SK-N-SH treated with all-trans-retinoic acid at 6 μM for 48 hours (cell line): ENCODE results near the gene COCH.

Source experiments
- ATAC-seq: fragments of 200-7000 bp; cut with Tn5 transposase; 3 replicates; pipeline ENCODE4 v1.9.1; 2020; ENCODE audit warnings: mild to moderate bottlenecking, moderate library complexity
- ARNTL ChIP-seq: fragments of 450-650 bp; formaldehyde crosslinking; IDR thresholded peaks from 2 replicates; pipeline ENCODE4 v1.5.0; 2020; ENCODE audit warnings: low read depth, mild to moderate bottlenecking, moderate library complexity, borderline replicate concordance
- BACH2 ChIP-seq: fragments of 250-450 bp; sonication (Bioruptor Pico); IDR thresholded peaks from 2 replicates; pipeline ENCODE4 v1.9.0; 2021; ENCODE audit warnings: mild to moderate bottlenecking, borderline replicate concordance
- CSDC2 ChIP-seq: fragments of 250-450 bp; sonication (Bioruptor Pico); IDR thresholded peaks from 2 replicates; pipeline ENCODE4 v1.5.0; 2020; ENCODE audit warnings: mild to moderate bottlenecking, moderate library complexity
- ESRRG ChIP-seq: fragments of 250-450 bp; sonication (Bioruptor Pico); IDR thresholded peaks from 2 replicates; pipeline ENCODE4 v1.6.1; 2021; ENCODE audit warnings: mild to moderate bottlenecking
- GLIS3 ChIP-seq: fragments of 250-450 bp; sonication (Bioruptor Pico); IDR thresholded peaks from 2 replicates; pipeline ENCODE4 v1.5.0; 2020; ENCODE audit warnings: mild to moderate bottlenecking, moderate library complexity
- ISL1 ChIP-seq: fragments of 250-450 bp; sonication (Bioruptor Pico); IDR thresholded peaks from 2 replicates; pipeline ENCODE4 v2.1.2; 2022; ENCODE audit warnings: mild to moderate bottlenecking, moderate library complexity
- OSR1 ChIP-seq: fragments of 250-450 bp; sonication (Bioruptor Pico); IDR thresholded peaks from 2 replicates; pipeline ENCODE4 v1.8.0; 2022; ENCODE audit warnings: moderate library complexity, mild to moderate bottlenecking, inconsistent platforms
- PPARA ChIP-seq: fragments of 250-450 bp; sonication (Bioruptor Pico); IDR thresholded peaks from 2 replicates; pipeline ENCODE4 v1.5.0; 2020; ENCODE audit warnings: mild to moderate bottlenecking, borderline replicate concordance
- RARB ChIP-seq: fragments of 250-450 bp; sonication (Bioruptor Pico); IDR thresholded peaks from 2 replicates; pipeline ENCODE4 v1.8.0; 2021; ENCODE audit warnings: mild to moderate bottlenecking, moderate library complexity
- SNAI2 ChIP-seq: fragments of 250-450 bp; sonication (Bioruptor Pico); IDR thresholded peaks from 2 replicates; pipeline ENCODE4 v1.5.0; 2020; ENCODE audit warnings: mild to moderate bottlenecking, moderate library complexity
- TCF4 ChIP-seq: fragments of 250-450 bp; sonication (Bioruptor Pico); IDR thresholded peaks from 2 replicates; pipeline ENCODE4 v1.8.0; 2021; ENCODE audit warnings: mild to moderate bottlenecking, moderate library complexity, borderline replicate concordance
- TOX ChIP-seq: fragments of 250-450 bp; sonication (Bioruptor Pico); IDR thresholded peaks from 2 replicates; pipeline ENCODE4 v1.8.0; 2021; ENCODE audit warnings: mild to moderate bottlenecking, moderate library complexity, borderline replicate concordance
- ZC3H10 ChIP-seq: fragments of 250-450 bp; sonication (Bioruptor Pico); IDR thresholded peaks from 2 replicates; pipeline ENCODE4 v1.5.1; 2021; ENCODE audit warnings: mild to moderate bottlenecking, moderate library complexity
- ZFP3 ChIP-seq: fragments of 250-450 bp; sonication (Bioruptor Pico); IDR thresholded peaks from 2 replicates; pipeline ENCODE4 v1.5.0; 2020; ENCODE audit warnings: mild to moderate bottlenecking, moderate library complexity
- ZFP30 ChIP-seq: fragments of 450-650 bp; formaldehyde crosslinking; IDR thresholded peaks from 2 replicates; pipeline ENCODE4 v1.5.0; 2022; ENCODE audit warnings: mild to moderate bottlenecking, moderate library complexity
- ZNF565 ChIP-seq: fragments of 450-650 bp; formaldehyde crosslinking; conservative IDR thresholded peaks from 2 replicates; pipeline ENCODE4 v1.5.0; 2020; ENCODE audit warnings: low read depth, mild to moderate bottlenecking, moderate library complexity
- ZNF70 ChIP-seq: fragments of 450-650 bp; formaldehyde crosslinking; IDR thresholded peaks from 2 replicates; pipeline ENCODE4 v1.5.0; 2020; ENCODE audit warnings: mild to moderate bottlenecking, moderate library complexity
- ZNF8 ChIP-seq: fragments of 450-650 bp; formaldehyde crosslinking; IDR thresholded peaks from 2 replicates; pipeline ENCODE4 v1.5.0; 2020; ENCODE audit warnings: mild to moderate bottlenecking, moderate library complexity
- TF ChIP-seq, protein P1 (sequence below): fragments of 250-450 bp; sonication (Bioruptor Pico); IDR thresholded peaks from 2 replicates; pipeline ENCODE4 v1.8.0; 2020; ENCODE audit warnings: mild to moderate bottlenecking, moderate library complexity, borderline replicate concordance
- TF ChIP-seq, protein P2 (sequence below): fragments of 250-450 bp; sonication (Bioruptor Pico); IDR thresholded peaks from 2 replicates; pipeline ENCODE4 v1.5.1; 2020; ENCODE audit warnings: low read depth, mild to moderate bottlenecking, moderate library complexity
- TF ChIP-seq, protein P3 (sequence below): fragments of 250-450 bp; sonication (Bioruptor Pico); IDR thresholded peaks from 2 replicates; pipeline ENCODE4 v1.5.0; 2020; ENCODE audit warnings: mild to moderate bottlenecking, moderate library complexity

The COCH gene

DNA sequence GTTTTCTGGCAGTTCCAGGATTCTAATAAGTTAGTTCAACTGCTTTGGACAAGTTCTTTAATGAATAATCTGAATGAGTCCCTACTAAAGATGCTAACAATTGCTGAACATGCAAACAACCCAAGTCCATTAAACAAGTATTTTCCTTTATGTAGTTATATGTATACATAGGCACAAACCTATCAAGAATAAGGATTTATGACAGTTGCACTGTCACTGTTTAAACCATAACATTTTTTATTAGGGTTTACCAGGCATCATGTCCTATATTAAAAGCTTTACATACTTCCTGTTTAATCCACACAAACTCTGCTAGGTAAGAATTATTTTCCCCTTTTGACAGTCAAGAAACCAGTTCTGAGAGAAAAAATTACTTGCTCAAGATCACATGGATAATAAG is 31.9 kb upstream of the COCH start:
- ATAC-seq = no peak
- no peak for TF ChIP-seq ESRRG (CRISPR knock-in tag)
- TF ChIP-seq ZNF8 (CRISPR knock-in tag) = no peak

DNA sequence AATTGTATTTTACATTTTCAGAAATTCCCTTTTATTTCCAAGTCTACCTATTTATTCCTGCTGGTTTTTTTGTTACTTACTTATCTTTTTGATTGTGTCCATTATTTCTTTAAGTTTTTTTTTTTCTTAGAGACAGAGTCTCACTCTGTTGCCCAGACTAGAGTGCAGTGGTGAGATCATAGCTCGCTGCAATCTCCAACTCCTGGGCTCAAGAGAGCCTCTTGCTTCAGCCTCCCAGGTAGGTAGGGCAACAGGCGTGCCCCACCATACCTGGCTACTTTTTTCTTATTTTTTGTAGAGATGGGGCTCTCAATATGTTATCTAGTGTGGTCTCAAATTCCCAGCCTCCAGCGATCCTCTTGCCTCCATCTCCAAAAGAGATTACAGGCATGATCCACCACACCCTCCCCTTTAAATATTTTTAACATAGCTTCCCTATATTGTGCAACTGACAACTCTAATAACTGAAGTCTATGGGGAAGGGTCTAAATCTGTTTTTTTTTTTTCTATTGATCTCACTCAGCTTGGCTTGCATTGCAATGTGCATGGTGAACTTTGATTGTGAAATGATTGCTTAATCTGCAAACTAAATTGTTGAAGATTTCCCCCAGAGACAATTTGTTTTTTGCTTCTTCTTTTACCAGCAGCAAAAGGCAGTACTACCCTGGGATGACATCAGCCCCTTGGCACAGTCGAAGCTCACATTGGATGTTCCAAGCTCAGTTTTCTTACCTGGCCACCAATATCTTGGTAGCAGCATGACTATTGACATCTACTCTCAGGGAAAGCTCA is 25.7 kb upstream of the COCH start:
- no peak for TF ChIP-seq ZNF565 (CRISPR knock-in tag)
- no peak for TF ChIP-seq ZFP30 (CRISPR knock-in tag)
- TF ChIP-seq ZC3H10 (CRISPR knock-in tag) = no peak
- no peak for TF ChIP-seq TCF4 (CRISPR knock-in tag)
- no peak for TF ChIP-seq CSDC2 (CRISPR knock-in tag)
- no peak for TF ChIP-seq ZFP3
- no peak for TF ChIP-seq BACH2 (CRISPR knock-in tag)
- TF ChIP-seq ZNF8 (CRISPR knock-in tag) = no peak
- no peak for TF ChIP-seq PPARA (CRISPR knock-in tag)
- TF ChIP-seq RARB = no peak
- no peak for TF ChIP-seq ISL1 (CRISPR knock-in tag)
- TF ChIP-seq, protein P1, sequence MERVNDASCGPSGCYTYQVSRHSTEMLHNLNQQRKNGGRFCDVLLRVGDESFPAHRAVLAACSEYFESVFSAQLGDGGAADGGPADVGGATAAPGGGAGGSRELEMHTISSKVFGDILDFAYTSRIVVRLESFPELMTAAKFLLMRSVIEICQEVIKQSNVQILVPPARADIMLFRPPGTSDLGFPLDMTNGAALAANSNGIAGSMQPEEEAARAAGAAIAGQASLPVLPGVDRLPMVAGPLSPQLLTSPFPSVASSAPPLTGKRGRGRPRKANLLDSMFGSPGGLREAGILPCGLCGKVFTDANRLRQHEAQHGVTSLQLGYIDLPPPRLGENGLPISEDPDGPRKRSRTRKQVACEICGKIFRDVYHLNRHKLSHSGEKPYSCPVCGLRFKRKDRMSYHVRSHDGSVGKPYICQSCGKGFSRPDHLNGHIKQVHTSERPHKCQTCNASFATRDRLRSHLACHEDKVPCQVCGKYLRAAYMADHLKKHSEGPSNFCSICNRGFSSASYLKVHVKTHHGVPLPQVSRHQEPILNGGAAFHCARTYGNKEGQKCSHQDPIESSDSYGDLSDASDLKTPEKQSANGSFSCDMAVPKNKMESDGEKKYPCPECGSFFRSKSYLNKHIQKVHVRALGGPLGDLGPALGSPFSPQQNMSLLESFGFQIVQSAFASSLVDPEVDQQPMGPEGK (CRISPR knock-in tag) = no peak
- TF ChIP-seq, protein P2, sequence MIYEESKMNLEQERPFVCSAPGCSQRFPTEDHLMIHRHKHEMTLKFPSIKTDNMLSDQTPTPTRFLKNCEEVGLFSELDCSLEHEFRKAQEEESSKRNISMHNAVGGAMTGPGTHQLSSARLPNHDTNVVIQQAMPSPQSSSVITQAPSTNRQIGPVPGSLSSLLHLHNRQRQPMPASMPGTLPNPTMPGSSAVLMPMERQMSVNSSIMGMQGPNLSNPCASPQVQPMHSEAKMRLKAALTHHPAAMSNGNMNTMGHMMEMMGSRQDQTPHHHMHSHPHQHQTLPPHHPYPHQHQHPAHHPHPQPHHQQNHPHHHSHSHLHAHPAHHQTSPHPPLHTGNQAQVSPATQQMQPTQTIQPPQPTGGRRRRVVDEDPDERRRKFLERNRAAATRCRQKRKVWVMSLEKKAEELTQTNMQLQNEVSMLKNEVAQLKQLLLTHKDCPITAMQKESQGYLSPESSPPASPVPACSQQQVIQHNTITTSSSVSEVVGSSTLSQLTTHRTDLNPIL (CRISPR knock-in tag) = no peak
- TF ChIP-seq GLIS3 (CRISPR knock-in tag) = no peak
- TF ChIP-seq SNAI2 = no peak
- no peak for TF ChIP-seq OSR1 (CRISPR knock-in tag)
- TF ChIP-seq, protein P3, sequence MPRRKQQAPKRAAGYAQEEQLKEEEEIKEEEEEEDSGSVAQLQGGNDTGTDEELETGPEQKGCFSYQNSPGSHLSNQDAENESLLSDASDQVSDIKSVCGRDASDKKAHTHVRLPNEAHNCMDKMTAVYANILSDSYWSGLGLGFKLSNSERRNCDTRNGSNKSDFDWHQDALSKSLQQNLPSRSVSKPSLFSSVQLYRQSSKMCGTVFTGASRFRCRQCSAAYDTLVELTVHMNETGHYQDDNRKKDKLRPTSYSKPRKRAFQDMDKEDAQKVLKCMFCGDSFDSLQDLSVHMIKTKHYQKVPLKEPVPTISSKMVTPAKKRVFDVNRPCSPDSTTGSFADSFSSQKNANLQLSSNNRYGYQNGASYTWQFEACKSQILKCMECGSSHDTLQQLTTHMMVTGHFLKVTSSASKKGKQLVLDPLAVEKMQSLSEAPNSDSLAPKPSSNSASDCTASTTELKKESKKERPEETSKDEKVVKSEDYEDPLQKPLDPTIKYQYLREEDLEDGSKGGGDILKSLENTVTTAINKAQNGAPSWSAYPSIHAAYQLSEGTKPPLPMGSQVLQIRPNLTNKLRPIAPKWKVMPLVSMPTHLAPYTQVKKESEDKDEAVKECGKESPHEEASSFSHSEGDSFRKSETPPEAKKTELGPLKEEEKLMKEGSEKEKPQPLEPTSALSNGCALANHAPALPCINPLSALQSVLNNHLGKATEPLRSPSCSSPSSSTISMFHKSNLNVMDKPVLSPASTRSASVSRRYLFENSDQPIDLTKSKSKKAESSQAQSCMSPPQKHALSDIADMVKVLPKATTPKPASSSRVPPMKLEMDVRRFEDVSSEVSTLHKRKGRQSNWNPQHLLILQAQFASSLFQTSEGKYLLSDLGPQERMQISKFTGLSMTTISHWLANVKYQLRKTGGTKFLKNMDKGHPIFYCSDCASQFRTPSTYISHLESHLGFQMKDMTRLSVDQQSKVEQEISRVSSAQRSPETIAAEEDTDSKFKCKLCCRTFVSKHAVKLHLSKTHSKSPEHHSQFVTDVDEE (CRISPR knock-in tag) = no peak
- no peak for ATAC-seq

DNA sequence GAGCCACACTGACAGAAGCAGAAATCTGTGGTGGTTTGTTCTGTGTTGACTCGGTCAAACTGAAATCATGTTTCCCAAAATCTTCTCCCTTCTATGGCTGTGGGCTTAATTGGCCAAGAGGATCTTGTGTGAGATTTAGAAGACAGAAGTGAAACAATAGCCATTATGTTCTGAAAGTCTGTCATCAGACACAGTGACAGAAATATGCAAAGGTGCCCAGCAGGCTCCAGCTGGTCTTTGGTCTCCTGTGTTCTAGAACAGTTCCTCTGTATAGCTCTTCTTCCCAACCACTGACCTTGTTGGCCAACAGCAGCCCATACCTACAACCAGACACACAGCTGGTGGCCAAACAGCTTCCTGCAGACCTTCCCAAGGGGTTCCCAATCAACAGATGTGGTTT is 25.0 kb upstream of the COCH start:
- ATAC-seq = no peak
- TF ChIP-seq ZNF70 (no peak), ARNTL (CRISPR knock-in tag) (no peak), BACH2 (CRISPR knock-in tag) (no peak), RARB (no peak), OSR1 (CRISPR knock-in tag) (no peak), SNAI2 (no peak), GLIS3 (CRISPR knock-in tag) (no peak), ZFP3 (no peak), ZC3H10 (CRISPR knock-in tag) (no peak), ISL1 (CRISPR knock-in tag) (no peak), TCF4 (CRISPR knock-in tag) (no peak), ZNF8 (CRISPR knock-in tag) (no peak), PPARA (CRISPR knock-in tag) (no peak), ESRRG (CRISPR knock-in tag) (no peak), TOX (CRISPR knock-in tag) (no peak)
- TF ChIP-seq, protein P2 (CRISPR knock-in tag) = no peak
- TF ChIP-seq, protein P3 (CRISPR knock-in tag) = no peak
